GM23338 (cell line): Measurements from ENCODE around the gene ADGRV1. TPM values are rescaled to one million over a fixed set of nuclear protein-coding genes. Genes with fewer than 3 reads are reported as not detected.

Source experiments
- ATAC-seq: fragments of 200-7000 bp; cut with Tn5 transposase; 3 replicates; pipeline ENCODE4 v1.9.1; 2020
- DNase-seq: peaks from one replicate; pipeline ENCODE4 v3.0.0-alpha.2; 2015; ENCODE audit warnings: low spot score
- H2AFZ ChIP-seq: fragments of 200-600 bp; sonication (generic); 2 replicates; pipeline ENCODE4 v1.8.0; 2016; ENCODE audit warnings: antibody characterized with exemption, mild to moderate bottlenecking, moderate library complexity
- H3F3A ChIP-seq: fragments of 200-600 bp; sonication (generic); replicated peaks from 2 replicates; pipeline ENCODE4 v1.8.0; 2017; ENCODE audit warnings: antibody characterized with exemption, mixed run types, low read depth
- H3K27ac ChIP-seq: fragments of 200-600 bp; sonication (generic); 2 replicates; pipeline ENCODE4 v1.6.1; 2016; ENCODE audit warnings: low read depth
- H3K27me3 ChIP-seq: fragments of 200-600 bp; sonication (generic); 2 replicates; pipeline ENCODE4 v1.8.0; 2016; ENCODE audit warnings: mild to moderate bottlenecking, mixed run types, moderate library complexity; ENCODE audit not compliant: insufficient read depth
- H3K36me3 ChIP-seq: fragments of 200-600 bp; sonication (generic); 2 replicates; pipeline ENCODE4 v1.8.0; 2016; ENCODE audit warnings: mild to moderate bottlenecking; ENCODE audit not compliant: insufficient read depth
- H3K4me1 ChIP-seq: fragments of 200-600 bp; sonication (generic); 2 replicates; pipeline ENCODE4 v1.8.0; 2016; ENCODE audit warnings: mild to moderate bottlenecking, moderate library complexity; ENCODE audit not compliant: insufficient read depth
- H3K4me2 ChIP-seq: fragments of 200-600 bp; sonication (generic); 2 replicates; pipeline ENCODE4 v1.7.1; 2017; ENCODE audit warnings: mixed run types
- H3K4me3 ChIP-seq: fragments of 200-600 bp; sonication (generic); 2 replicates; pipeline ENCODE4 v1.6.1; 2016; ENCODE audit warnings: mixed run types
- H3K79me2 ChIP-seq: fragments of 200-600 bp; sonication (generic); replicated peaks from 2 replicates; pipeline ENCODE4 v1.8.0; 2017; ENCODE audit warnings: mild to moderate bottlenecking; ENCODE audit not compliant: insufficient read depth
- H3K9me2 ChIP-seq: fragments of 200-600 bp; sonication (generic); 2 replicates; pipeline ENCODE4 v1.8.0; 2017; ENCODE audit not compliant: insufficient read depth
- H4K20me1 ChIP-seq: fragments of 200-600 bp; sonication (generic); replicated peaks from 2 replicates; pipeline ENCODE4 v1.8.0; 2017; ENCODE audit warnings: mild to moderate bottlenecking; ENCODE audit not compliant: insufficient read depth
- H3K27ac Mint-ChIP-seq: 2 replicates; pipeline ENCODE4 v1.8.0; 2020; ENCODE audit warnings: inconsistent platforms, mild to moderate bottlenecking, moderate library complexity, mixed read lengths
- H3K27me3 Mint-ChIP-seq: 3 replicates; pipeline ENCODE4 v1.8.0; 2022; ENCODE audit warnings: low read depth, mild to moderate bottlenecking, moderate library complexity, mixed read lengths, inconsistent platforms; ENCODE audit not compliant: insufficient read depth, poor library complexity
- H3K36me3 Mint-ChIP-seq: 3 replicates; pipeline ENCODE4 v1.8.0; 2021; ENCODE audit warnings: low read depth, mild to moderate bottlenecking, inconsistent platforms, moderate library complexity, mixed read lengths
- H3K4me1 Mint-ChIP-seq: 3 replicates; pipeline ENCODE4 v1.8.0; 2020; ENCODE audit warnings: mild to moderate bottlenecking, inconsistent platforms, mixed read lengths
- H3K4me3 Mint-ChIP-seq: 3 replicates; pipeline ENCODE4 v1.8.0; 2021; ENCODE audit warnings: moderate library complexity, mild to moderate bottlenecking, inconsistent platforms, mixed read lengths
- H3K9me3 Mint-ChIP-seq: 3 replicates; pipeline ENCODE4 v1.8.0; 2020; ENCODE audit warnings: moderate library complexity, mild to moderate bottlenecking, inconsistent platforms, mixed read lengths
- CREB1 ChIP-seq: fragments of 250-450 bp; sonication (Bioruptor Pico); IDR thresholded peaks from 2 replicates; pipeline ENCODE4 v1.5.0; 2020; ENCODE audit warnings: low read depth, mild to moderate bottlenecking, moderate library complexity
- POLR2AphosphoS5 ChIP-seq: IDR thresholded peaks from 2 replicates; pipeline ENCODE4 v1.6.1; 2016; ENCODE audit warnings: antibody characterized with exemption, low read depth
- ZNF114 ChIP-seq: fragments of 250-450 bp; sonication (Bioruptor Pico); IDR thresholded peaks from 2 replicates; pipeline ENCODE4 v1.5.0; 2020; ENCODE audit warnings: mild to moderate bottlenecking, moderate library complexity
- ZNF331 ChIP-seq: fragments of 250-450 bp; sonication (Bioruptor Pico); IDR thresholded peaks from 2 replicates; pipeline ENCODE4 v1.5.0; 2020; ENCODE audit warnings: low read depth, mild to moderate bottlenecking, moderate library complexity
- polyA plus RNA-seq: library from polyadenylated mRNA; unstranded; fragments of >200 nt; fragmentation: Nextera tagmentation; extraction: Ambion mirVana; gene quantifications from 2 replicates; pipeline ENCODE4 v1.2.1, GENCODE V29; 2016
- total RNA-seq: library from RNA; depleted of rRNA; stranded (reverse); fragments of >200 nt; shearing (Covaris generic); gene quantifications from 2 replicates; pipeline ENCODE4 v1.2.3, GENCODE V29; 2014
- TF ChIP-seq, protein P1 (sequence below): fragments of 250-450 bp; sonication (Bioruptor Pico); IDR thresholded peaks from 2 replicates; pipeline ENCODE4 v1.5.0; 2020; ENCODE audit warnings: mild to moderate bottlenecking, moderate library complexity
- TF ChIP-seq, protein P2 (sequence below): IDR thresholded peaks from one replicate; pipeline ENCODE4 v1.6.1; 2018; ENCODE audit warnings: antibody characterized with exemption; ENCODE audit not compliant: unreplicated experiment
- TF ChIP-seq, protein P3 (sequence below), 2 experiments: fragments of 200-600 bp in 1 of 2; sonication (generic) in 1 of 2; conservative IDR thresholded peaks; 2 replicates each; pipeline versions ENCODE4 v1.5.1 to v1.6.1; 2016 to 2017; ENCODE audit warnings: antibody characterized with exemption in 2 of 2, low read depth in 2 of 2, mild to moderate bottlenecking in 2 of 2, moderate library complexity in 1 of 2

ADGRV1 gene
- total and polyA plus RNA-seq, 2 experiments from 2014 or later = 46.1 to 149 TPM

DNA sequence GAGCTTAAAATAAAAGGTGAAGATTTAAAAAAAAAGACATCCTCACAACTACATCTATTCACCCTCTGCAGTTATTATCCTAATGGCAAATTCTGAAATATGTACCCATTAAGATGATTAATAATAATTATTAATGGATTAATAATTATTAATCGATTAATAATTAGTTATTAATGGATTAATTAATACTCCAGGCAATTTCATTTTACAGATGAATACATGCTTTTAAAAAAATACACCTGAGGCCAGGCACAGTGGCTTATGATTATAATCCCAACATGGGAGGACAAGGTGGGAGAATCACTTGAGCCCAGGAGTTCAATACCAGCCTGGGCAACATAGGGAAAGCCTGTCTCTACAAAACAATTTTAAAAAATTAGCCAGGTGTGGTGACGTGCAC, 642.1 kb downstream of the ADGRV1 start:
- H3K27ac Mint-ChIP-seq = no peak overlapping the region
- no peaks in the 10 kb centered on the region for H3K36me3 ChIP-seq
- no peak overlapping the region for H3K4me3 Mint-ChIP-seq
- TF ChIP-seq CREB1 (CRISPR knock-in tag) (no peak), POLR2AphosphoS5 (no peak), ZNF114 (no peak), ZNF331 (CRISPR knock-in tag) (no peak)
- TF ChIP-seq, protein P1, sequence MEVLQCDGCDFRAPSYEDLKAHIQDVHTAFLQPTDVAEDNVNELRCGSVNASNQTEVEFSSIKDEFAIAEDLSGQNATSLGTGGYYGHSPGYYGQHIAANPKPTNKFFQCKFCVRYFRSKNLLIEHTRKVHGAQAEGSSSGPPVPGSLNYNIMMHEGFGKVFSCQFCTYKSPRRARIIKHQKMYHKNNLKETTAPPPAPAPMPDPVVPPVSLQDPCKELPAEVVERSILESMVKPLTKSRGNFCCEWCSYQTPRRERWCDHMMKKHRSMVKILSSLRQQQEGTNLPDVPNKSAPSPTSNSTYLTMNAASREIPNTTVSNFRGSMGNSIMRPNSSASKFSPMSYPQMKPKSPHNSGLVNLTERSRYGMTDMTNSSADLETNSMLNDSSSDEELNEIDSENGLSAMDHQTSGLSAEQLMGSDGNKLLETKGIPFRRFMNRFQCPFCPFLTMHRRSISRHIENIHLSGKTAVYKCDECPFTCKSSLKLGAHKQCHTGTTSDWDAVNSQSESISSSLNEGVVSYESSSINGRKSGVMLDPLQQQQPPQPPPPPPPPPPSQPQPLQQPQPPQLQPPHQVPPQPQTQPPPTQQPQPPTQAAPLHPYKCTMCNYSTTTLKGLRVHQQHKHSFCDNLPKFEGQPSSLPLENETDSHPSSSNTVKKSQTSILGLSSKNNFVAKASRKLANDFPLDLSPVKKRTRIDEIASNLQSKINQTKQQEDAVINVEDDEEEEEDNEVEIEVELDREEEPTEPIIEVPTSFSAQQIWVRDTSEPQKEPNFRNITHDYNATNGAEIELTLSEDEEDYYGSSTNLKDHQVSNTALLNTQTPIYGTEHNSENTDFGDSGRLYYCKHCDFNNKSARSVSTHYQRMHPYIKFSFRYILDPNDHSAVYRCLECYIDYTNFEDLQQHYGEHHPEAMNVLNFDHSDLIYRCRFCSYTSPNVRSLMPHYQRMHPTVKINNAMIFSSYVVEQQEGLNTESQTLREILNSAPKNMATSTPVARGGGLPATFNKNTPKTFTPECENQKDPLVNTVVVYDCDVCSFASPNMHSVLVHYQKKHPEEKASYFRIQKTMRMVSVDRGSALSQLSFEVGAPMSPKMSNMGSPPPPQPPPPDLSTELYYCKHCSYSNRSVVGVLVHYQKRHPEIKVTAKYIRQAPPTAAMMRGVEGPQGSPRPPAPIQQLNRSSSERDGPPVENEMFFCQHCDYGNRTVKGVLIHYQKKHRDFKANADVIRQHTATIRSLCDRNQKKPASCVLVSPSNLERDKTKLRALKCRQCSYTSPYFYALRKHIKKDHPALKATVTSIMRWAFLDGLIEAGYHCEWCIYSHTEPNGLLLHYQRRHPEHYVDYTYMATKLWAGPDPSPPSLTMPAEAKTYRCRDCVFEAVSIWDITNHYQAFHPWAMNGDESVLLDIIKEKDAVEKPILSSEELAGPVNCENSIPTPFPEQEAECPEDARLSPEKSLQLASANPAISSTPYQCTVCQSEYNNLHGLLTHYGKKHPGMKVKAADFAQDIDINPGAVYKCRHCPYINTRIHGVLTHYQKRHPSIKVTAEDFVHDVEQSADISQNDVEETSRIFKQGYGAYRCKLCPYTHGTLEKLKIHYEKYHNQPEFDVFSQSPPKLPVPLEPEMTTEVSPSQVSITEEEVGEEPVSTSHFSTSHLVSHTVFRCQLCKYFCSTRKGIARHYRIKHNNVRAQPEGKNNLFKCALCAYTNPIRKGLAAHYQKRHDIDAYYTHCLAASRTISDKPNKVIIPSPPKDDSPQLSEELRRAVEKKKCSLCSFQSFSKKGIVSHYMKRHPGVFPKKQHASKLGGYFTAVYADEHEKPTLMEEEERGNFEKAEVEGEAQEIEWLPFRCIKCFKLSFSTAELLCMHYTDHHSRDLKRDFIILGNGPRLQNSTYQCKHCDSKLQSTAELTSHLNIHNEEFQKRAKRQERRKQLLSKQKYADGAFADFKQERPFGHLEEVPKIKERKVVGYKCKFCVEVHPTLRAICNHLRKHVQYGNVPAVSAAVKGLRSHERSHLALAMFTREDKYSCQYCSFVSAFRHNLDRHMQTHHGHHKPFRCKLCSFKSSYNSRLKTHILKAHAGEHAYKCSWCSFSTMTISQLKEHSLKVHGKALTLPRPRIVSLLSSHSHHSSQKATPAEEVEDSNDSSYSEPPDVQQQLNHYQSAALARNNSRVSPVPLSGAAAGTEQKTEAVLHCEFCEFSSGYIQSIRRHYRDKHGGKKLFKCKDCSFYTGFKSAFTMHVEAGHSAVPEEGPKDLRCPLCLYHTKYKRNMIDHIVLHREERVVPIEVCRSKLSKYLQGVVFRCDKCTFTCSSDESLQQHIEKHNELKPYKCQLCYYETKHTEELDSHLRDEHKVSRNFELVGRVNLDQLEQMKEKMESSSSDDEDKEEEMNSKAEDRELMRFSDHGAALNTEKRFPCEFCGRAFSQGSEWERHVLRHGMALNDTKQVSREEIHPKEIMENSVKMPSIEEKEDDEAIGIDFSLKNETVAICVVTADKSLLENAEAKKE (CRISPR knock-in tag) = no peak
- TF ChIP-seq, protein P2, sequence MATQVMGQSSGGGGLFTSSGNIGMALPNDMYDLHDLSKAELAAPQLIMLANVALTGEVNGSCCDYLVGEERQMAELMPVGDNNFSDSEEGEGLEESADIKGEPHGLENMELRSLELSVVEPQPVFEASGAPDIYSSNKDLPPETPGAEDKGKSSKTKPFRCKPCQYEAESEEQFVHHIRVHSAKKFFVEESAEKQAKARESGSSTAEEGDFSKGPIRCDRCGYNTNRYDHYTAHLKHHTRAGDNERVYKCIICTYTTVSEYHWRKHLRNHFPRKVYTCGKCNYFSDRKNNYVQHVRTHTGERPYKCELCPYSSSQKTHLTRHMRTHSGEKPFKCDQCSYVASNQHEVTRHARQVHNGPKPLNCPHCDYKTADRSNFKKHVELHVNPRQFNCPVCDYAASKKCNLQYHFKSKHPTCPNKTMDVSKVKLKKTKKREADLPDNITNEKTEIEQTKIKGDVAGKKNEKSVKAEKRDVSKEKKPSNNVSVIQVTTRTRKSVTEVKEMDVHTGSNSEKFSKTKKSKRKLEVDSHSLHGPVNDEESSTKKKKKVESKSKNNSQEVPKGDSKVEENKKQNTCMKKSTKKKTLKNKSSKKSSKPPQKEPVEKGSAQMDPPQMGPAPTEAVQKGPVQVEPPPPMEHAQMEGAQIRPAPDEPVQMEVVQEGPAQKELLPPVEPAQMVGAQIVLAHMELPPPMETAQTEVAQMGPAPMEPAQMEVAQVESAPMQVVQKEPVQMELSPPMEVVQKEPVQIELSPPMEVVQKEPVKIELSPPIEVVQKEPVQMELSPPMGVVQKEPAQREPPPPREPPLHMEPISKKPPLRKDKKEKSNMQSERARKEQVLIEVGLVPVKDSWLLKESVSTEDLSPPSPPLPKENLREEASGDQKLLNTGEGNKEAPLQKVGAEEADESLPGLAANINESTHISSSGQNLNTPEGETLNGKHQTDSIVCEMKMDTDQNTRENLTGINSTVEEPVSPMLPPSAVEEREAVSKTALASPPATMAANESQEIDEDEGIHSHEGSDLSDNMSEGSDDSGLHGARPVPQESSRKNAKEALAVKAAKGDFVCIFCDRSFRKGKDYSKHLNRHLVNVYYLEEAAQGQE = no peak
- TF ChIP-seq, protein P3, sequence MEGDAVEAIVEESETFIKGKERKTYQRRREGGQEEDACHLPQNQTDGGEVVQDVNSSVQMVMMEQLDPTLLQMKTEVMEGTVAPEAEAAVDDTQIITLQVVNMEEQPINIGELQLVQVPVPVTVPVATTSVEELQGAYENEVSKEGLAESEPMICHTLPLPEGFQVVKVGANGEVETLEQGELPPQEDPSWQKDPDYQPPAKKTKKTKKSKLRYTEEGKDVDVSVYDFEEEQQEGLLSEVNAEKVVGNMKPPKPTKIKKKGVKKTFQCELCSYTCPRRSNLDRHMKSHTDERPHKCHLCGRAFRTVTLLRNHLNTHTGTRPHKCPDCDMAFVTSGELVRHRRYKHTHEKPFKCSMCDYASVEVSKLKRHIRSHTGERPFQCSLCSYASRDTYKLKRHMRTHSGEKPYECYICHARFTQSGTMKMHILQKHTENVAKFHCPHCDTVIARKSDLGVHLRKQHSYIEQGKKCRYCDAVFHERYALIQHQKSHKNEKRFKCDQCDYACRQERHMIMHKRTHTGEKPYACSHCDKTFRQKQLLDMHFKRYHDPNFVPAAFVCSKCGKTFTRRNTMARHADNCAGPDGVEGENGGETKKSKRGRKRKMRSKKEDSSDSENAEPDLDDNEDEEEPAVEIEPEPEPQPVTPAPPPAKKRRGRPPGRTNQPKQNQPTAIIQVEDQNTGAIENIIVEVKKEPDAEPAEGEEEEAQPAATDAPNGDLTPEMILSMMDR (conservative IDR thresholded peaks at IDR 0.05; ENCODE audit: low read depth in 2 of 2) = no peak
- H3K27ac ChIP-seq = no peak overlapping the region
- H3K4me2 ChIP-seq = no peak overlapping the region
- no peaks in the 10 kb centered on the region for H3K4me1 Mint-ChIP-seq
- no peaks in the 10 kb centered on the region for H3K79me2 ChIP-seq
- H3F3A ChIP-seq = no peaks in the 10 kb centered on the region
- H4K20me1 ChIP-seq = no peaks in the 10 kb centered on the region
- H3K36me3 Mint-ChIP-seq = no peaks in the 10 kb centered on the region
- H3K4me3 ChIP-seq = no peak overlapping the region
- no peaks in the 10 kb centered on the region for H3K9me3 Mint-ChIP-seq
- H2AFZ ChIP-seq = no peak overlapping the region
- H3K4me1 ChIP-seq = no peaks in the 10 kb centered on the region
- H3K27me3 ChIP-seq = no peaks in the 10 kb centered on the region
- no peak for DNase-seq
- no peaks in the 10 kb centered on the region for H3K9me2 ChIP-seq
- no peak for ATAC-seq
- H3K27me3 Mint-ChIP-seq = no peaks in the 10 kb centered on the region
